Umbilical cord (tissue), 2 donors: ENCODE measurements around the gene C2CD4B. TPM values are rescaled to one million over a fixed set of nuclear protein-coding genes. Genes with fewer than 3 reads are reported as not detected.

Source experiments
- DNase-seq: peaks from one replicate; pipeline ENCODE4 v3.0.0-alpha.2; 2015; ENCODE audit warnings: low spot score
- total RNA-seq: library from RNA; depleted of rRNA; stranded (reverse); fragments of >200 nt; gene quantifications from one replicate; pipeline ENCODE4 v1.2.3, GENCODE V29; 2014; ENCODE audit warnings: low replicate concordance; ENCODE audit not compliant: insufficient read depth

The C2CD4B gene
- total RNA-seq, 1 donor from 2014 or later: not detected

DNA sequence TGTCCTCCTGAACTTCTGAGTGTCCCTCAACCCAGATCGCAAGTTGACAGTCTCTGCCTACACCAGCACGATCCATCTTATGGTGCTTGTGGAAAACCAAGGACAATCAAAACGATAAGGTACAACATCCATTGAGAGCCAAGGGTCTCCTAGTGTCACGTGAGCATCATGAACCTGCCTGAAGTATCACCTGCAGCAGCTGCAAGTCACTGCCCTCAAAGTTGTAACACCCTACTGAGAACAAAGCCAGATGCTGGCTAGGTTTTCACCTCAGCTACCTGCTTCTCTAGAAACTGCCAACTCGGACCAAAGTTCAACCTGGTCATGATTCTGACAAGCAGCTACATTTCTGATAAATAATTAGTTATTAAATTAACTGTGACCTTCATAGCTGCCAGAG lies 17.5 kb downstream of the C2CD4B start:
- DNase-seq: no peak

DNA sequence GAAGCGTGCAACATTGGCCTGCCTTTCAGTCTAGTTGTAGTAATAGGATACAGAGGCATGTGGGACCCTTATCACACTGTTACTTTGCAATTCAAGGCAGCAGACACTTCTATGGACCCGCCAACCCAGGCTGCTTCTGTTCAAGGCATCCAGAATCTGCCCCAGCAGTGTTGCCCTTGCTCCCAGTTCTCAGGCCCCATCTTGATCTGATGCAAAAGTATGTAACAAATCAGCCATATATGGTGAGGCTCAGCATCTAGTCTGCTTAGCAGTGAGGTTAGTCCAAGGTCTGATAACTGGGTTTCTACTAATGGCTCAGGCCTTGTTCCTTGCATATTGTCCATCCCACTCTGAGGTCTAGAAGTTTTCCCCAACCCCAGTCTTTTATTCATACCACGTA lies 17.9 kb downstream of the C2CD4B start:
- no peak for DNase-seq

GRCh38 chr15:62145015-62145735 lies 19.9 kb downstream of the C2CD4B start:
- no peak for DNase-seq

GRCh38 chr15:62142736-62143135 lies 22.3 kb downstream of the C2CD4B start:
- no peak for DNase-seq

GRCh38 chr15:62141643-62142588 lies 23.2 kb downstream of the C2CD4B start:
- DNase-seq: no peak

DNA sequence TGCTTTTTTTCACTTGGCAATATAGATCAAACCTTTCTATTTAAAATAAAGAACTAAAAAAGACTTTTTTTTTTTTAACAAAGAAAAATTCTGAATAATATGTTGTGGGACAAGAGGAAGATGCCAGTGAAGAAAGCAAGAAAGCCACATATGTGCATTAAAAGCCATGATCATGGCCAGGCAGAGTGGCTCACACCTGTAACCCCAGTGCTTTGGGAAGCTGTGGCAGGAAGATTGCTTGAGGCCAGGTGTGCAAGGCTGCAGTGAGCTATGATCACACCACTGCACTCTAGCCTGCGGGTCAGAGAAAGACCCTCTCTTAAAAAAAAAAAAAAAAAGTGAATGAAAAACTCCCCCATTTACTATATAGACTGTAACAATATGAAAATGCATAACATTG lies 23.9 kb downstream of the C2CD4B start:
- no peak for DNase-seq

GRCh38 chr15:62138124-62138523 lies 27.0 kb downstream of the C2CD4B start:
- DNase-seq: no peak

- DNase-seq: no peak
These were observed 27.9 kb downstream of the C2CD4B start for GRCh38 chr15:62136911-62137865.

GRCh38 chr15:62135532-62136134 lies 29.5 kb downstream of the C2CD4B start:
- DNase-seq: peak; percentile 5

DNA sequence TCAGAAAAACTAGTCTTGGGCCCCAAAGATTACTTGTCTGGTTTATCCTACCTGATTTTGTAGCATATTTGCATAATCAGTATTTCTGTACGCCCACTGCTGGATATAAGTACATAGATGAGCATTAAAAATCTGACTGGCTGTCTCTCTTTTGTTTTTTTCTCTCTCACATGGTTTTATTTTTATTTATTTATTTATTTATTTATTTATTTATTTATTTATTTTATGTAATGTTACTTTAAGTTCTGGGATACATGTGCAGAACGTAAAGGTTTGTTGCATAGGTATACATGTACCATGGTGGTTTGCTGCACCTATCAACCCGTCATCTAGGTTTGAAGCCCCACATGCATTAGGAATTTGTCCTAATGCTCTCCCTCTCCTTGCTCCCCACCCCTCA lies 31.9 kb downstream of the C2CD4B start:
- no peak for DNase-seq

- DNase-seq: no peak
These were observed 36.2 kb downstream of the C2CD4B start for GRCh38 chr15:62128916-62129315.

DNA sequence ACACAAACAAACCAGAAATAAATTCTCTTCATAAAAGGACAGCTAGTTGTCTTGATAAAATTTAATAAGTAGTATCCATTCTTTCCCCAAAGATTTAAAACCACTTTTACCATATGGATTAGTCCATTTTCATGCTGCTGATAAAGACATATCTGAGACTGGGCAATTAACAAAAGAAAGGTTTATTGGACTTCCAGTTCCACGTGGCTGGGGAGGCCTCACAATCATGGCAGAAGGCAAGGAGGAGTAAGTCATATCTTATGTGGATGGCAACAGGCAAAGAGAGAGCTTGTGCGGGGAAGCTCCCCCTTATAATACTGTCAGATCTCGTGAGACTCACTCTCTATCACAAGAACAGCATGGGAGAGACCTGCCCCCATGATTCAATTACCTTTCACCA lies 38.7 kb downstream of the C2CD4B start:
- no peak for DNase-seq

DNA sequence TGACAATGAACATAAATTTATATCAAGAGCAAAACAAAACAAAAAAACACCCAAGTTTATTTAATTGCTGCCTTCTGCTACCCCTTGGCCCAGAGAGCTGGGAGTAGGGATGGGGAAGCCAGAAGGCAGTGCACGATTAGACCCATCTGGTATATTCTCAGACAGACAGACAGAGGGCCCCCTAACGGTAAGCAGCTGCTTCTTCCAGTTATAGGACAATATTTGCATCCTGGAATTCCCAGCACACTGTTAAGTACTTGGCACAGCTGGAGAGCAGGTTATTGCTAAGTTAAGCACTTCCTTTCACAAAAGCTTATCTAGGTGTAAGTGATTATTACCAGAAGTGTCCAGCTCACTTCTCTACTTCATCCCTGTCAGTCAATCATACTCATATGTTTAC lies 39.3 kb downstream of the C2CD4B start:
- no peak for DNase-seq

DNA sequence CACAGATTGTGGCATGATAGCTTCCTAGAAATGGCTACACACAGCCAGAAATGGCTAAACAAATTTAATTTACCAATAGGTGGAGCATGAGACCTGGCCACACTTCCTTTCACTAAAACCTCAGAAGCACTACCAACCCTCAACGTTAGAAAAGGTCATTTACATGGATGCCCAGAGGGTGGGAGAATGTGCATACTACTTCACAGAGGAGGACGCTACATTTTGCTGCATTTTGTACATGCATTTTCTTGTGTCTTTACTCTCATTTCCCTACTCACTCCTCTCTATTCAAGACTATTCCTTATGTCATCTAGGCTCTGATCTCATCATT lies 40.1 kb downstream of the C2CD4B start:
- no peak for DNase-seq

GRCh38 chr15:62124176-62124972 lies 40.7 kb downstream of the C2CD4B start:
- peak; percentile 19 for DNase-seq

- DNase-seq: no peak
These were observed 42.8 kb downstream of the C2CD4B start for GRCh38 chr15:62122249-62122648.

DNA sequence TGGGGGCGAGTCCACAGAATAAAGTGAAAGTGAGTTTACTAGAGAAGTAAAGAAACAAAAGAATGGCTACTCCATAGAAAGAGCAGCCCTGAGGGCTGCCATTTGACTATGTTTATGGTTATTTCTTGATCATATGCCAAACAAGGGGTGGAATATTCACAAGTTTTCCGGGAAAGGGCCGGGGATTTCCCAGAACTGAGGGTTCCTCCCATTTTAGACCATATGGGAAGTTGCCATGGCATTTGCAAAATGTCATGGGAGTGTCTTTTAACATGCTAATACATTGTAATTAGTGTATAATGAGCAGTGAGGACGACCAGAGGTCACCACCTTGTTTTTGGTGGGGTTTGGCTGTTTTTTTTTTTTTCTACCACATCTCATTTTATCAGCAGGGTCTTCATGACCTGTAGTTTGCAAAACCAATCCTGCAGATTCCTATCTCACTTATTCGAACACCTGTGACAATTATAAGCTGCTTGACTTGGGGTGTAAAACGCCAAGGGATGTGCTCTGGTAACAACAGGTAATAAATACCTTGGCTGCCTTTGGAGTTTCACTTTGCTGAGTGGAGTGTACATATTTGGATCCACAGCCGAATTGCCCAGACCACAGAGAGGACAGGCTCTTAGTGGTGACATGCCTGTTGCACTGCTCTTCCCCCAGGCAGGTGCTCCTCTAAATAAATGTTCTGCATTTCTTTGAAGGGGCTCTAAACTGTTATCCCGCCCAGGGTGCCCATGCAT lies 43.6 kb downstream of the C2CD4B start:
- no peak for DNase-seq

DNA sequence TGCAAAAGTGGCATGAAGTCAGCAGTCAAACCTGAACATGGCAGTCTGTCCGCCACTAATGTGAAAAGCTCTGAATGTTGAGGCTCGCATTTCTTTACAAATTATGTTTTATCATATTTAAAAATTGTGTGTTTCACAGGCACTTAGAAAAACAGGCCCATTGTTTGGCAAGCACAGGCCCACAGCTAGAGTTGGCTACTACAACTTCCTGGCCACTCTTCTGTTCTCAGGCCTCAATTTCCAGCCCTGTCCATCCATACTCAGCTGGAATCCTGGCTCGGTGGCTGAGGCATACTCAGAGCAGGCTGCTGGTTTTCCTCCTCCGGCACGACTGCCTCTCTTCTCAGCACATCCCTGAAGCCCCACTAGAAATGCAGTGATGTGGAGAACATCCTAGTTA lies 44.3 kb downstream of the C2CD4B start:
- DNase-seq: no peak

GRCh38 chr15:62119874-62120273 lies 45.2 kb downstream of the C2CD4B start:
- no peak for DNase-seq
